SU-DHL-6 (cell line): Measurements from ENCODE around the gene PAGE5.

Source experiments
- H2AFZ ChIP-seq: fragments of 200-600 bp; sonication (generic); 2 replicates; pipeline ENCODE4 v1.6.1; 2014; ENCODE audit warnings: low read depth, mild to moderate bottlenecking, moderate library complexity, mixed read lengths, antibody characterized with exemption, low read length; ENCODE audit not compliant: severe bottlenecking
- H3F3A ChIP-seq: fragments of 200-600 bp; shearing (Covaris generic); 2 replicates; pipeline ENCODE4 v1.6.0; 2016; ENCODE audit warnings: antibody characterized with exemption, mild to moderate bottlenecking; ENCODE audit not compliant: insufficient read depth
- H3K27ac ChIP-seq: fragments of 200-600 bp; sonication (generic); 2 replicates; pipeline ENCODE4 v1.5.1; 2016; ENCODE audit warnings: low read depth, mild to moderate bottlenecking, low read length, moderate library complexity, mixed read lengths
- H3K27me3 ChIP-seq: fragments of 200-600 bp; sonication (generic), shearing (Covaris generic); 2 replicates; pipeline ENCODE4 v1.6.0; 2014; ENCODE audit warnings: mild to moderate bottlenecking, low read length
- H3K36me3 ChIP-seq: fragments of 200-600 bp; sonication (generic); 2 replicates; pipeline ENCODE4 v1.6.1; 2014; ENCODE audit warnings: mild to moderate bottlenecking, low read length, mixed read lengths
- H3K4me2 ChIP-seq: fragments of 300-600, 200-600 bp; shearing (Covaris generic), sonication (generic); 2 replicates; pipeline ENCODE4 v1.6.0; 2014; ENCODE audit warnings: low read length, low read depth, mild to moderate bottlenecking; ENCODE audit not compliant: poor library complexity, severe bottlenecking
- H3K4me3 ChIP-seq: fragments of 200-600 bp; sonication (generic); 2 replicates; pipeline ENCODE4 v1.5.1; 2014; ENCODE audit warnings: antibody characterized with exemption, low read length, mild to moderate bottlenecking, mixed read lengths; ENCODE audit not compliant: insufficient read depth, poor library complexity, severe bottlenecking
- H3K79me2 ChIP-seq: fragments of 200-600 bp; sonication (generic); 2 replicates; pipeline ENCODE4 v1.6.1; 2014; ENCODE audit warnings: mild to moderate bottlenecking, low read length, moderate library complexity; ENCODE audit not compliant: insufficient read depth
- H3K9ac ChIP-seq: fragments of 200-600 bp; sonication (generic); 2 replicates; pipeline ENCODE4 v1.7.0; 2014; ENCODE audit warnings: mild to moderate bottlenecking, low read length
- H3K9me2 ChIP-seq: fragments of 200-600 bp; sonication (generic); replicated peaks from 2 replicates; pipeline ENCODE4 v1.6.1; 2014; ENCODE audit warnings: low read length; ENCODE audit not compliant: insufficient read depth
- H3K9me3 ChIP-seq: fragments of 200-600 bp; sonication (generic); 2 replicates; pipeline ENCODE4 v1.6.1; 2014; ENCODE audit warnings: low read length, mixed read lengths; ENCODE audit not compliant: insufficient read depth
- H4K20me1 ChIP-seq: fragments of 200-600 bp; sonication (generic); 2 replicates; pipeline ENCODE4 v1.6.1; 2014; ENCODE audit warnings: low read depth, mild to moderate bottlenecking, antibody characterized with exemption, low read length, moderate library complexity, mixed read lengths
- CTCF ChIP-seq: fragments of 200-600 bp; sonication (generic); IDR thresholded peaks from one replicate; pipeline ENCODE4 v1.5.1; 2017; ENCODE audit warnings: antibody characterized with exemption, mild to moderate bottlenecking, low read length, moderate library complexity; ENCODE audit not compliant: insufficient read depth, poor library complexity, severe bottlenecking
- EZH2phosphoT487 ChIP-seq: fragments of 200-600 bp; sonication (generic), shearing (Covaris generic); conservative IDR thresholded peaks from 2 replicates; pipeline ENCODE4 v1.6.1; 2018; ENCODE audit warnings: mild to moderate bottlenecking, antibody characterized with exemption, low read length, moderate library complexity, mixed read lengths

PAGE5 gene

GRCh38 chrX:55260806-55261205 is 40.7 kb downstream of the PAGE5 start:
- H3K27ac ChIP-seq: no peak overlapping the region

GRCh38 chrX:55264816-55265215 is 44.7 kb downstream of the PAGE5 start, which contains the start of gene PAGE3:
PAGE3 (minus strand) TSS chrX:55264916; CDS start chrX:55263903, 1,013 bp downstream.
- H3K27ac ChIP-seq: no peak within 1 kb of the TSS
- H3K79me2 ChIP-seq: no peaks in the 10 kb centered on the region
- H3F3A ChIP-seq: no peaks in the 10 kb centered on the region
- no peak within 1 kb of the TSS for H3K4me3 ChIP-seq
- H2AFZ ChIP-seq: no peak within 1 kb of the TSS
- no peak within 1 kb of the TSS for H3K4me2 ChIP-seq
- no peaks in the 10 kb centered on the region for H3K27me3 ChIP-seq
- no peaks in the 10 kb centered on the region for H3K9me2 ChIP-seq
- H3K36me3 ChIP-seq: no peaks in the 10 kb centered on the region
- H3K9me3 ChIP-seq: no peaks in the 10 kb centered on the region
- no peaks in the 10 kb centered on the region for H4K20me1 ChIP-seq
- no peak within 1 kb of the TSS for H3K9ac ChIP-seq
- no peak for TF ChIP-seq CTCF

More at GRCh38 chrX:55260806-55261205, 40.7 kb downstream of the PAGE5 start:
- Histone ChIP-seq H3K79me2 (no peaks in the 10 kb centered on the region), H3K9me2 (no peaks in the 10 kb centered on the region), H2AFZ (no peak overlapping the region), H3K36me3 (no peaks in the 10 kb centered on the region), H3K27me3 (no peaks in the 10 kb centered on the region), H3K9ac (no peak overlapping the region), H3K9me3 (no peaks in the 10 kb centered on the region), H3F3A (no peaks in the 10 kb centered on the region), H3K4me3 (no peak overlapping the region), H4K20me1 (no peaks in the 10 kb centered on the region), H3K4me2 (no peak overlapping the region)
- no peak for TF ChIP-seq EZH2phosphoT487
